K562 (cell line): ENCODE measurements around the gene FAM20B. TPM values are rescaled to one million over a fixed set of nuclear protein-coding genes. Genes with fewer than 3 reads are reported as not detected.
A peak's percentile ranks its signal among the peaks of the same experiment; 100 is the strongest.

Experiments used
- CHD4 ChIP-seq: fragments of 200-600 bp; sonication (generic); IDR thresholded peaks from 3 replicates; pipeline ENCODE4 v1.6.1; 2012; ENCODE audit warnings: low read depth, mild to moderate bottlenecking, mixed read lengths, low read length, inconsistent platforms; ENCODE audit not compliant: insufficient read depth, insufficient replicate concordance, poor library complexity, severe bottlenecking
- CREB1 ChIP-seq, 2 experiments: sonication (generic) in 1 of 2; formaldehyde crosslinking in 1 of 2; IDR thresholded peaks; 2 replicates each; pipeline versions ENCODE4 v1.6.1 to v1.8.0; 2012 to 2022; ENCODE audit warnings: inconsistent platforms in 1 of 2, mild to moderate bottlenecking in 1 of 2, missing genetic modification reagents in 1 of 2, moderate library complexity in 1 of 2
- ELF1 ChIP-seq: fragments of 200-800 bp; sonication (Bioruptor generic); IDR thresholded peaks from 2 replicates; pipeline ENCODE4 v1.6.1; 2016; ENCODE audit warnings: missing genetic modification characterization, missing compliant biosample characterization
- JUND ChIP-seq, 2 experiments: IDR thresholded peaks; 2 replicates in 1 of 2; 3 replicates in 1 of 2; pipeline ENCODE4 v1.6.1; 2011; ENCODE audit warnings: borderline replicate concordance in 2 of 2, low read depth in 2 of 2, low read length in 2 of 2, improper control_type of control experiment in 1 of 2, missing biosample characterization in 1 of 2, missing genetic modification characterization in 1 of 2, missing genetic modification reagents in 1 of 2
- KLF1 ChIP-seq: fragments of 450-650 bp; IDR thresholded peaks from 2 replicates; pipeline ENCODE4 v1.6.1; 2016; ENCODE audit warnings: missing genetic modification characterization, missing compliant biosample characterization
- NFIX ChIP-seq: fragments of 250-450 bp; sonication (Bioruptor Pico); IDR thresholded peaks from 2 replicates; pipeline ENCODE4 v1.4.0; 2020; ENCODE audit warnings: low read depth, mild to moderate bottlenecking, moderate library complexity
- RBBP5 ChIP-seq: fragments of 200-600 bp; sonication (generic); IDR thresholded peaks from 2 replicates; pipeline ENCODE4 v1.6.1; 2012; ENCODE audit warnings: borderline replicate concordance, mild to moderate bottlenecking, low read length, control low read depth, inconsistent platforms; ENCODE audit not compliant: insufficient read depth, poor library complexity, severe bottlenecking
- RBM14 ChIP-seq: fragments of 200-400 bp; formaldehyde crosslinking; IDR thresholded peaks from 2 replicates; pipeline ENCODE4 v1.6.1; 2018; ENCODE audit warnings: low read depth, mild to moderate bottlenecking, low read length, moderate library complexity, borderline replicate concordance; ENCODE audit not compliant: insufficient read depth
- ZSCAN32 ChIP-seq: fragments of 450-650 bp; formaldehyde crosslinking; IDR thresholded peaks from 2 replicates; pipeline ENCODE4 v1.4.0; 2020; ENCODE audit warnings: mild to moderate bottlenecking, moderate library complexity
- polyA plus RNA-seq, 8 experiments: library from polyadenylated mRNA; depleted of rRNA in 4 of 8; stranded (reverse) in 5 of 8; unstranded in 3 of 8; fragments of >200 nt; fragmentation: Nextera tagmentation in 2 of 8; fragmentation: Illumina TruSeq in 1 of 8; extraction: Ambion mirVana in 2 of 8; extraction: Trizol in 1 of 8; gene quantifications; 2 replicates each; pipeline versions ENCODE4 v1.2.1 to v1.2.3, GENCODE V29; 2011 to 2014; ENCODE audit warnings: inconsistent platforms in 1 of 8, missing spikeins in 1 of 8
- total RNA-seq, 7 experiments: library from RNA; depleted of rRNA in 6 of 7; stranded (reverse); fragments of >200 nt in 6 of 7; fragmentation: Illumina TruSeq in 2 of 7; extraction: Trizol in 2 of 7; gene quantifications; 2 replicates each; pipeline versions ENCODE4 v1.2.1 to v1.2.3, GENCODE V29; 2011 to 2021; ENCODE audit warnings: low replicate concordance in 1 of 7
- TF ChIP-seq, protein P1 (sequence below): fragments of 200-800 bp; sonication (Bioruptor generic); IDR thresholded peaks from 2 replicates; pipeline ENCODE4 v1.6.1; 2016; ENCODE audit warnings: missing genetic modification characterization, missing compliant biosample characterization
- TF ChIP-seq, protein P2 (sequence below): sonication (generic); formaldehyde crosslinking; IDR thresholded peaks from 2 replicates; pipeline ENCODE4 v1.8.1; 2023; ENCODE audit warnings: mild to moderate bottlenecking, missing genetic modification reagents, moderate library complexity
- TF ChIP-seq, protein P3 (sequence below): sonication (generic); formaldehyde crosslinking; IDR thresholded peaks from 2 replicates; pipeline ENCODE4 v1.8.0; 2022; ENCODE audit warnings: mild to moderate bottlenecking, missing genetic modification reagents
- TF ChIP-seq, protein P4 (sequence below), 2 experiments: fragments of 450-650 bp in 1 of 2; IDR thresholded peaks; 2 replicates each; pipeline ENCODE4 v1.6.1; 2011 to 2017; ENCODE audit warnings: low read depth in 2 of 2, antibody characterized with exemption in 1 of 2, borderline replicate concordance in 1 of 2, low read length in 1 of 2, mild to moderate bottlenecking in 1 of 2, mixed read lengths in 1 of 2; ENCODE audit not compliant: control insufficient read depth in 1 of 2

Gene FAM20B
- total and polyA plus RNA-seq, 9 of the 15 experiments (the other 6 are each of a cell fraction or from before 2014, with no cell fraction given), result 7.2 to 67.5 (median 42.9) TPM

DNA sequence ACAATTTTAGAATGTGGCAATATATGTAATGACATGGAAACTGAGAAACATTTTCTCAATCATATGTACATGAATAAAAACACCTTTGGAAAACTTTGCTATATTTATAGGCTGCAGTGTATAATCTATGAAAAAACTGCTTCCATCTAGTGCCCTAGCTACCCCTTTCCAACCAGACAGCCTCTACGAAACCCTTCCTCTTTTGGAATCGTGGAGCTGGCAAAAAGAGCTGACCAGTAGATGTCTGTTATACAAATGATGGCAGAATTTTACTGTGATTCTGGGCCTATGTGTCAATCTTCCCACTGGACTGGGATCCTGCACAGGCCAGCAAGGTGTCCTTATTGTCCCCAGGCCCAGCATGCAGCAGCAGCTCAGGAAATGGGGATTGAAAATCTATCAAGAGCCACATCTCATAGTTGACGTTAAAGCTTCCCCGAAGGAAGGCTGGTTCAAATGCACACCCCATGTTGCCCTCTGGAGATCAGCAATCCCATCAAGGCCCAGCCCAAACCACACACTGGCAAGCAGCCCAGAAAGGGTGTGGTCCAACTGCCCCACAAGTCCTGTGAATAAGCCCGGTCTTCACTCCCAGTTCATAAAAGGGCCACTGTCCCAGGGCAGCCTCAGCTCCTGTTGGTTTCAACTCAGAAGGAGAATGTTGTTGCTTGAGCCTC is 8.8 kb upstream of the FAM20B start (continued):
- peak; percentile 36; the same call in 1 of the 2 replicates for TF ChIP-seq CREB1 (IDR thresholded peaks at IDR 0.05)
- no peak for TF ChIP-seq CREB1 (CRISPR knock-in tag; IDR thresholded peaks at IDR 0.05)
- TF ChIP-seq ZSCAN32, result no peak
- TF ChIP-seq RBBP5, result no peak
- TF ChIP-seq ELF1, result no peak
- TF ChIP-seq, protein P1, sequence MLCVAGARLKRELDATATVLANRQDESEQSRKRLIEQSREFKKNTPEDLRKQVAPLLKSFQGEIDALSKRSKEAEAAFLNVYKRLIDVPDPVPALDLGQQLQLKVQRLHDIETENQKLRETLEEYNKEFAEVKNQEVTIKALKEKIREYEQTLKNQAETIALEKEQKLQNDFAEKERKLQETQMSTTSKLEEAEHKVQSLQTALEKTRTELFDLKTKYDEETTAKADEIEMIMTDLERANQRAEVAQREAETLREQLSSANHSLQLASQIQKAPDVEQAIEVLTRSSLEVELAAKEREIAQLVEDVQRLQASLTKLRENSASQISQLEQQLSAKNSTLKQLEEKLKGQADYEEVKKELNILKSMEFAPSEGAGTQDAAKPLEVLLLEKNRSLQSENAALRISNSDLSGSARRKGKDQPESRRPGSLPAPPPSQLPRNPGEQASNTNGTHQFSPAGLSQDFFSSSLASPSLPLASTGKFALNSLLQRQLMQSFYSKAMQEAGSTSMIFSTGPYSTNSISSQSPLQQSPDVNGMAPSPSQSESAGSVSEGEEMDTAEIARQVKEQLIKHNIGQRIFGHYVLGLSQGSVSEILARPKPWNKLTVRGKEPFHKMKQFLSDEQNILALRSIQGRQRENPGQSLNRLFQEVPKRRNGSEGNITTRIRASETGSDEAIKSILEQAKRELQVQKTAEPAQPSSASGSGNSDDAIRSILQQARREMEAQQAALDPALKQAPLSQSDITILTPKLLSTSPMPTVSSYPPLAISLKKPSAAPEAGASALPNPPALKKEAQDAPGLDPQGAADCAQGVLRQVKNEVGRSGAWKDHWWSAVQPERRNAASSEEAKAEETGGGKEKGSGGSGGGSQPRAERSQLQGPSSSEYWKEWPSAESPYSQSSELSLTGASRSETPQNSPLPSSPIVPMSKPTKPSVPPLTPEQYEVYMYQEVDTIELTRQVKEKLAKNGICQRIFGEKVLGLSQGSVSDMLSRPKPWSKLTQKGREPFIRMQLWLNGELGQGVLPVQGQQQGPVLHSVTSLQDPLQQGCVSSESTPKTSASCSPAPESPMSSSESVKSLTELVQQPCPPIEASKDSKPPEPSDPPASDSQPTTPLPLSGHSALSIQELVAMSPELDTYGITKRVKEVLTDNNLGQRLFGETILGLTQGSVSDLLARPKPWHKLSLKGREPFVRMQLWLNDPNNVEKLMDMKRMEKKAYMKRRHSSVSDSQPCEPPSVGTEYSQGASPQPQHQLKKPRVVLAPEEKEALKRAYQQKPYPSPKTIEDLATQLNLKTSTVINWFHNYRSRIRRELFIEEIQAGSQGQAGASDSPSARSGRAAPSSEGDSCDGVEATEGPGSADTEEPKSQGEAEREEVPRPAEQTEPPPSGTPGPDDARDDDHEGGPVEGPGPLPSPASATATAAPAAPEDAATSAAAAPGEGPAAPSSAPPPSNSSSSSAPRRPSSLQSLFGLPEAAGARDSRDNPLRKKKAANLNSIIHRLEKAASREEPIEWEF (CRISPR knock-in tag), result no peak
- TF ChIP-seq, protein P2, sequence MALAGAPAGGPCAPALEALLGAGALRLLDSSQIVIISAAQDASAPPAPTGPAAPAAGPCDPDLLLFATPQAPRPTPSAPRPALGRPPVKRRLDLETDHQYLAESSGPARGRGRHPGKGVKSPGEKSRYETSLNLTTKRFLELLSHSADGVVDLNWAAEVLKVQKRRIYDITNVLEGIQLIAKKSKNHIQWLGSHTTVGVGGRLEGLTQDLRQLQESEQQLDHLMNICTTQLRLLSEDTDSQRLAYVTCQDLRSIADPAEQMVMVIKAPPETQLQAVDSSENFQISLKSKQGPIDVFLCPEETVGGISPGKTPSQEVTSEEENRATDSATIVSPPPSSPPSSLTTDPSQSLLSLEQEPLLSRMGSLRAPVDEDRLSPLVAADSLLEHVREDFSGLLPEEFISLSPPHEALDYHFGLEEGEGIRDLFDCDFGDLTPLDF, result no peak
- no peak; the same call in 1 of the 2 replicates for TF ChIP-seq NFIX
- peak; percentile 25 for TF ChIP-seq CHD4
- TF ChIP-seq RBM14, result no peak
- TF ChIP-seq, protein P3, sequence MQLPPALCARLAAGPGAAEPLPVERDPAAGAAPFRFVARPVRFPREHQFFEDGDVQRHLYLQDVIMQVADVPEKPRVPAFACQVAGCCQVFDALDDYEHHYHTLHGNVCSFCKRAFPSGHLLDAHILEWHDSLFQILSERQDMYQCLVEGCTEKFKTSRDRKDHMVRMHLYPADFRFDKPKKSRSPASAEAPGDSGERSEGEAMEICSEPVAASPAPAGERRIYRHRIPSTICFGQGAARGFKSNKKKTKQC, result no peak
- TF ChIP-seq KLF1 (tag), result peak; percentile 99
- TF ChIP-seq, protein P4, sequence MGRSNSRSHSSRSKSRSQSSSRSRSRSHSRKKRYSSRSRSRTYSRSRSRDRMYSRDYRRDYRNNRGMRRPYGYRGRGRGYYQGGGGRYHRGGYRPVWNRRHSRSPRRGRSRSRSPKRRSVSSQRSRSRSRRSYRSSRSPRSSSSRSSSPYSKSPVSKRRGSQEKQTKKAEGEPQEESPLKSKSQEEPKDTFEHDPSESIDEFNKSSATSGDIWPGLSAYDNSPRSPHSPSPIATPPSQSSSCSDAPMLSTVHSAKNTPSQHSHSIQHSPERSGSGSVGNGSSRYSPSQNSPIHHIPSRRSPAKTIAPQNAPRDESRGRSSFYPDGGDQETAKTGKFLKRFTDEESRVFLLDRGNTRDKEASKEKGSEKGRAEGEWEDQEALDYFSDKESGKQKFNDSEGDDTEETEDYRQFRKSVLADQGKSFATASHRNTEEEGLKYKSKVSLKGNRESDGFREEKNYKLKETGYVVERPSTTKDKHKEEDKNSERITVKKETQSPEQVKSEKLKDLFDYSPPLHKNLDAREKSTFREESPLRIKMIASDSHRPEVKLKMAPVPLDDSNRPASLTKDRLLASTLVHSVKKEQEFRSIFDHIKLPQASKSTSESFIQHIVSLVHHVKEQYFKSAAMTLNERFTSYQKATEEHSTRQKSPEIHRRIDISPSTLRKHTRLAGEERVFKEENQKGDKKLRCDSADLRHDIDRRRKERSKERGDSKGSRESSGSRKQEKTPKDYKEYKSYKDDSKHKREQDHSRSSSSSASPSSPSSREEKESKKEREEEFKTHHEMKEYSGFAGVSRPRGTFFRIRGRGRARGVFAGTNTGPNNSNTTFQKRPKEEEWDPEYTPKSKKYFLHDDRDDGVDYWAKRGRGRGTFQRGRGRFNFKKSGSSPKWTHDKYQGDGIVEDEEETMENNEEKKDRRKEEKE (IDR thresholded peaks at IDR 0.05; ENCODE audit: borderline replicate concordance in 1 of 2, control insufficient read depth in 1 of 2, low read depth in 2 of 2, low read length in 1 of 2), result no peak
- peak; percentile 78 for TF ChIP-seq JUND (IDR thresholded peaks at IDR 0.05; ENCODE audit: borderline replicate concordance, low read depth, low read length)
- TF ChIP-seq JUND (tag; IDR thresholded peaks at IDR 0.05; ENCODE audit: borderline replicate concordance, low read depth, low read length), result peak; percentile 85; the same call in 2 of the 3 replicates
